Neuronal stem cell (in vitro differentiated cells): ENCODE data around the gene TMEM171.

Source experiments
- DNase-seq: peaks from one replicate; pipeline ENCODE4 v3.0.0-alpha.2; 2013; ENCODE audit warnings: low spot score
- H2AFZ ChIP-seq: one replicate; pipeline ENCODE4 v1.6.1; 2013; ENCODE audit warnings: mild to moderate bottlenecking, low read length, inconsistent platforms
- H2AK5ac ChIP-seq: 2 replicates; pipeline ENCODE4 v1.6.1; 2013; ENCODE audit warnings: low read depth, mild to moderate bottlenecking, inconsistent platforms, low read length, moderate library complexity, mixed read lengths
- H2BK120ac ChIP-seq: 2 replicates; pipeline ENCODE4 v1.6.1; 2013; ENCODE audit warnings: low read depth, mild to moderate bottlenecking, inconsistent platforms, low read length, moderate library complexity, mixed read lengths
- H2BK12ac ChIP-seq: one replicate; pipeline ENCODE4 v1.6.1; 2013; ENCODE audit warnings: low read length, inconsistent platforms
- H2BK15ac ChIP-seq: 2 replicates; pipeline ENCODE4 v1.6.1; 2013; ENCODE audit warnings: mild to moderate bottlenecking, low read length, inconsistent platforms, mixed read lengths
- H2BK5ac ChIP-seq: one replicate; pipeline ENCODE4 v1.6.1; 2013; ENCODE audit warnings: inconsistent platforms, mild to moderate bottlenecking, low read length, moderate library complexity
- H3K14ac ChIP-seq: one replicate; pipeline ENCODE4 v1.6.1; 2013; ENCODE audit warnings: low read length, inconsistent platforms
- H3K18ac ChIP-seq: 2 replicates; pipeline ENCODE4 v1.6.1; 2013; ENCODE audit warnings: low read length, inconsistent platforms
- H3K23ac ChIP-seq: 2 replicates; pipeline ENCODE4 v1.6.1; 2013; ENCODE audit warnings: low read depth, mild to moderate bottlenecking, mixed read lengths, low read length, inconsistent platforms; ENCODE audit not compliant: poor library complexity
- H3K27ac ChIP-seq: replicated peaks from 3 replicates; pipeline ENCODE4 v1.5.1; 2013; ENCODE audit warnings: low read length, inconsistent platforms
- H3K27me3 ChIP-seq, 3 experiments: 2 replicates each; pipeline ENCODE4 v1.6.1; 2013; ENCODE audit warnings: low read length in 3 of 3, mild to moderate bottlenecking in 2 of 3, inconsistent platforms in 1 of 3, low read depth in 1 of 3, mixed read lengths in 1 of 3, moderate library complexity in 1 of 3; ENCODE audit not compliant: control insufficient read depth in 3 of 3, insufficient read depth in 3 of 3
- H3K36me3 ChIP-seq, 2 donors: replicated peaks in 1 of 2; 2 replicates each; pipeline ENCODE4 v1.6.1; 2013; ENCODE audit warnings: low read length in 2 of 2; ENCODE audit not compliant: control insufficient read depth in 2 of 2, insufficient read depth in 2 of 2
- H3K4ac ChIP-seq: 2 replicates; pipeline ENCODE4 v1.6.1; 2013; ENCODE audit warnings: inconsistent platforms, mild to moderate bottlenecking, low read length, moderate library complexity
- H3K4me1 ChIP-seq, 2 donors: 1 replicate in 1 of 2; 2 replicates in 1 of 2; pipeline ENCODE4 v1.6.1; 2013; ENCODE audit warnings: low read length in 2 of 2, low read depth in 1 of 2; ENCODE audit not compliant: control insufficient read depth in 2 of 2, insufficient read depth in 1 of 2
- H3K4me2 ChIP-seq: one replicate; pipeline ENCODE4 v1.6.1; 2013; ENCODE audit warnings: mild to moderate bottlenecking, low read length, inconsistent platforms; ENCODE audit not compliant: insufficient read depth, poor library complexity, severe bottlenecking
- H3K4me3 ChIP-seq, 2 donors: 2 replicates each; pipeline ENCODE4 v1.5.1; 2013; ENCODE audit warnings: low read length in 2 of 2, mild to moderate bottlenecking in 2 of 2, inconsistent platforms in 1 of 2, moderate library complexity in 1 of 2
- H3K79me1 ChIP-seq: one replicate; pipeline ENCODE4 v1.6.1; 2013; ENCODE audit warnings: low read depth, mild to moderate bottlenecking, inconsistent platforms, low read length, moderate library complexity
- H3K9ac ChIP-seq: one replicate; pipeline ENCODE4 v1.6.1; 2013; ENCODE audit warnings: mild to moderate bottlenecking, low read depth, low read length, inconsistent platforms; ENCODE audit not compliant: poor library complexity
- H3K9me3 ChIP-seq, 2 donors: replicated peaks in 1 of 2; 2 replicates each; pipeline versions ENCODE3 to v1.6.1; 2013; ENCODE audit warnings: low read length in 2 of 2, mild to moderate bottlenecking in 2 of 2, inconsistent platforms in 1 of 2, low read depth in 1 of 2, mixed read lengths in 1 of 2, moderate library complexity in 1 of 2; ENCODE audit not compliant: control insufficient read depth in 2 of 2, insufficient read depth in 1 of 2
- H4K8ac ChIP-seq: one replicate; pipeline ENCODE4 v1.6.1; 2013; ENCODE audit warnings: low read depth, mild to moderate bottlenecking, inconsistent platforms, low read length, moderate library complexity
- H4K91ac ChIP-seq: one replicate; pipeline ENCODE4 v1.6.1; 2013; ENCODE audit warnings: low read length, low read depth, mild to moderate bottlenecking, inconsistent platforms; ENCODE audit not compliant: poor library complexity
- WGBS, 2 donors: extraction: QIAGEN DNeasy Blood & Tissue Kit; methylation state at CpG; one replicate each; pipeline ENCODE4 v1.1.7; 2013; ENCODE audit warnings: missing lambda C conversion rate in 2 of 2, mixed read lengths in 1 of 2; ENCODE audit not compliant: insufficient read length in 2 of 2, insufficient replicate concordance in 1 of 2; ENCODE audit errors: extremely low coverage in 2 of 2; 5-methylcytosine and 5-hydroxymethylcytosine counted together

TMEM171 gene

GRCh38 chr5:73119451-73120157 is 771 bp upstream of the TMEM171 start:
- H3K23ac ChIP-seq: no peak overlapping the region
- no peak overlapping the region for H2BK12ac ChIP-seq
- H3K79me1 ChIP-seq: no peaks in the 10 kb centered on the region
- DNase-seq: no peak
- no peak overlapping the region for H2AK5ac ChIP-seq
- no peak overlapping the region for H4K8ac ChIP-seq
- no peak overlapping the region for H3K4ac ChIP-seq
- no peak overlapping the region for H3K14ac ChIP-seq
- no peak overlapping the region for H3K27ac ChIP-seq
- no peaks in the 10 kb centered on the region for H3K36me3 ChIP-seq
- H3K4me3 ChIP-seq: peak overlapping the region in 1 of 2 donors; percentile 79
- peak overlapping the region; percentile 24 for H3K9ac ChIP-seq
- H4K91ac ChIP-seq: no peak overlapping the region
- peaks cover 15 to 99% (median 41%) of the 10 kb centered on the region in 3 experiments for H3K27me3 ChIP-seq
- peak overlapping the region; percentile 80 for H2AFZ ChIP-seq
- H3K18ac ChIP-seq: peak overlapping the region; percentile 15
- no peak overlapping the region for H2BK15ac ChIP-seq
- no CpG with 5 or more reads among the region's 40 CpGs for WGBS, 2 donors
- no peak overlapping the region for H2BK120ac ChIP-seq
- no peak overlapping the region for H2BK5ac ChIP-seq
- peaks cover 2 to 4% of the 10 kb centered on the region in 2 donors for H3K9me3 ChIP-seq
- peaks cover 0 to 6% of the 10 kb centered on the region in 2 donors for H3K4me1 ChIP-seq
- peak overlapping the region; percentile 92 for H3K4me2 ChIP-seq

- H3K27me3 ChIP-seq: peaks cover 15 to 97% (median 41%) of the 10 kb centered on the region in 3 experiments
- H3K4ac ChIP-seq: no peak overlapping the region
- no peak overlapping the region for H3K23ac ChIP-seq
- no peak overlapping the region for H2AK5ac ChIP-seq
- no peak overlapping the region for H4K8ac ChIP-seq
- peaks cover 0 to 6% of the 10 kb centered on the region in 2 donors for H3K4me1 ChIP-seq
- no peak overlapping the region for H2AFZ ChIP-seq
- H3K14ac ChIP-seq: no peak overlapping the region
- H3K36me3 ChIP-seq: no peaks in the 10 kb centered on the region
- H3K4me2 ChIP-seq: peak overlapping the region; percentile 92
- no peak overlapping the region for H3K9ac ChIP-seq
- no CpG with 5 or more reads among the region's 6 CpGs for WGBS, 2 donors
- H3K4me3 ChIP-seq: peak overlapping the region in 1 of 2 donors; percentile 79
- no peak overlapping the region for H4K91ac ChIP-seq
- H3K9me3 ChIP-seq: peaks cover 2 to 4% of the 10 kb centered on the region in 2 donors
- no peak overlapping the region for H2BK12ac ChIP-seq
- H3K27ac ChIP-seq: no peak overlapping the region
- H3K79me1 ChIP-seq: no peaks in the 10 kb centered on the region
- H2BK5ac ChIP-seq: no peak overlapping the region
- DNase-seq: no peak
- no peak overlapping the region for H2BK15ac ChIP-seq
- no peak overlapping the region for H3K18ac ChIP-seq
- no peak overlapping the region for H2BK120ac ChIP-seq
Observed at GRCh38 chr5:73121119-73121463, 716 bp downstream of the TMEM171 start.

- Histone ChIP-seq H2BK5ac (no peak overlapping the region), H3K36me3 (no peaks in the 10 kb centered on the region), H2AK5ac (no peak overlapping the region), H3K27me3 (peaks cover 15 to 86% (median 38%) of the 10 kb centered on the region in 3 experiments), H3K27ac (no peak overlapping the region), H2BK120ac (no peak overlapping the region), H2AFZ (no peak overlapping the region), H3K14ac (no peak overlapping the region), H3K4me3 (no peak overlapping the region), H3K23ac (no peak overlapping the region), H3K4me1 (peaks cover 0 to 6% of the 10 kb centered on the region in 2 donors), H3K18ac (no peak overlapping the region), H4K8ac (no peak overlapping the region), H3K4ac (no peak overlapping the region), H3K79me1 (no peaks in the 10 kb centered on the region), H4K91ac (no peak overlapping the region), H3K4me2 (no peak overlapping the region), H2BK15ac (no peak overlapping the region), H3K9ac (no peak overlapping the region), H3K9me3 (peaks cover 0 to 2% of the 10 kb centered on the region in 2 donors), H2BK12ac (no peak overlapping the region)
- no CpG with 5 or more reads among the region's 19 CpGs for WGBS, 2 donors
- DNase-seq: no peak
Observed at GRCh38 chr5:73122875-73123810, 2.8 kb downstream of the TMEM171 start.

GRCh38 chr5:73125289-73125688 is 4.9 kb downstream of the TMEM171 start:
- Histone ChIP-seq H3K18ac (no peak overlapping the region), H2BK15ac (no peak overlapping the region), H2BK5ac (no peak overlapping the region), H2AK5ac (no peak overlapping the region), H3K23ac (no peak overlapping the region), H3K4ac (no peak overlapping the region), H3K36me3 (no peaks in the 10 kb centered on the region), H4K8ac (no peak overlapping the region), H3K4me1 (peaks cover 0 to 5% of the 10 kb centered on the region in 2 donors), H4K91ac (no peak overlapping the region), H3K27me3 (peaks cover 8 to 73% (median 19%) of the 10 kb centered on the region in 3 experiments), H2BK12ac (no peak overlapping the region), H3K14ac (no peak overlapping the region), H3K4me3 (no peak overlapping the region), H3K27ac (no peak overlapping the region), H3K4me2 (no peak overlapping the region), H2BK120ac (no peak overlapping the region), H3K79me1 (no peaks in the 10 kb centered on the region), H2AFZ (no peak overlapping the region), H3K9me3 (peaks cover 0 to 2% of the 10 kb centered on the region in 2 donors), H3K9ac (no peak overlapping the region)
- DNase-seq: no peak
- WGBS, 2 donors: no CpG with 5 or more reads among the region's 4 CpGs
